Activated CD8-positive, alpha-beta T cell treated with anti-CD3 and anti-CD28 coated beads, Interleukin-2, amount 10 ng/mL, durations not matched to agents 7 days and 5 days (primary cell): Measurements from ENCODE around the gene FSD1L. TPM values are rescaled to one million over a fixed set of nuclear protein-coding genes. Genes with fewer than 3 reads are reported as not detected.
"Not testable (repeated sequence)": the region's sequence is repeated elsewhere in the genome, so short reads cannot be mapped to it uniquely, and the experiment has no call there.

Experiments
- ATAC-seq: fragments of 150-1000 bp; cut with Tn5 transposase; one replicate; pipeline ENCODE4 v1.10.0; 2021; ENCODE audit warnings: moderate library complexity
- CTCF ChIA-PET: fragments of 350-600 bp; sonication (Branson Sonifier 250); formaldehyde crosslinking; loops from one replicate; lab custom pipeline; 2021; ENCODE audit warnings: antibody characterized with exemption; lab: Charles Lee
- POLR2A ChIA-PET: fragments of 350-600 bp; sonication (Branson Sonifier 250); formaldehyde crosslinking; loops from one replicate; lab custom pipeline; 2021; ENCODE audit warnings: antibody characterized with exemption; lab: Charles Lee
- DNase-seq: peaks from one replicate; pipeline ENCODE4 v3.0.0-alpha.2; 2020
- H3K27ac Mint-ChIP-seq: one replicate; pipeline ENCODE4 v1.8.0; 2021; ENCODE audit warnings: mild to moderate bottlenecking, mixed read lengths
- H3K27me3 Mint-ChIP-seq: one replicate; pipeline ENCODE4 v1.8.0; 2021; ENCODE audit warnings: low read depth, mixed read lengths
- H3K36me3 Mint-ChIP-seq: one replicate; pipeline ENCODE4 v1.8.0; 2021; ENCODE audit warnings: low read depth, mixed read lengths
- H3K4me1 Mint-ChIP-seq: one replicate; pipeline ENCODE4 v1.8.0; 2021; ENCODE audit warnings: low read depth, mixed read lengths
- H3K4me3 Mint-ChIP-seq: one replicate; pipeline ENCODE4 v1.8.0; 2021; ENCODE audit warnings: mild to moderate bottlenecking, mixed read lengths
- H3K9me3 Mint-ChIP-seq: one replicate; pipeline ENCODE4 v1.8.0; 2022; ENCODE audit warnings: mixed read lengths; ENCODE audit not compliant: insufficient read depth
- total RNA-seq, 2 experiments: library from RNA; stranded (reverse); gene quantifications; one replicate each; pipeline ENCODE4 v1.2.3, GENCODE V29; 2021

Gene FSD1L
- total RNA-seq, 2 experiments from 2014 or later, result 7.9 to 8.3 TPM

DNA sequence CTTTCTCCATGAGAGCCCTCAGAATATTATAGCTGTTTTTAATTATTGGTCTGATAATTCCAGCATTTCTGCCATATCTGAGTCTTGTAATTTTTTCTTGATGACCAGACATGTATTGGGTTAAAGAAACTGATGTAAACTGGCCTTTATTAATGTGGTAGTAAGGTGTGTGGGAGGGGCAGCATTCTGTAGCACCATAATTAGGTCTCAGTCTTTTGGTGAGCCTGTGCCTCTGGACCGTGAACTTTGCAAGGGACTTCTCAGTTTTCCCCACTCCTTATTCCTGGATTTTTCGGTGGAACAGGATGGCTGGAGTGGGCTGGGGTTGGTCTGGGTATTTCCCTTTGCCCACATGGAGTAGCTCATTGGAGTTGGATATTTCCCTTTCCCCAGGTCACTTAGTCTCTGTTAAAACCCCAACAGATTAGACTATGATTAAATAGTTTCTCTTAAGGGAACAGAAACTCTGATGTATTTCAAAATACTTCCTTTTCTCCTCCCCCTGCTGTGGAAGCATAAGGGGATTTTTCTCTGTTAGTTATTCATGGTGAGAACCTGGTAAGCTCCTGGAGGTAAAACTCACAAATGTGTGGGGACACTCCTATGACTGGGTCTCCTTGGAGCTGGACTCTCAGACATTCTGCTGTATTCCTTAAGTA lies 52.4 kb downstream of the FSD1L start:
- Mint-ChIP-seq H3K36me3 (no peaks in the 10 kb centered on the region), H3K4me1 (no peaks in the 10 kb centered on the region), H3K4me3 (no peak overlapping the region), H3K27me3 (no peaks in the 10 kb centered on the region), H3K27ac (no peak overlapping the region), H3K9me3 (no peaks in the 10 kb centered on the region)
- ATAC-seq (no peak), DNase-seq (no peak)
- POLR2A ChIA-PET, result no interaction called here
- CTCF ChIA-PET, result no interaction called here

DNA sequence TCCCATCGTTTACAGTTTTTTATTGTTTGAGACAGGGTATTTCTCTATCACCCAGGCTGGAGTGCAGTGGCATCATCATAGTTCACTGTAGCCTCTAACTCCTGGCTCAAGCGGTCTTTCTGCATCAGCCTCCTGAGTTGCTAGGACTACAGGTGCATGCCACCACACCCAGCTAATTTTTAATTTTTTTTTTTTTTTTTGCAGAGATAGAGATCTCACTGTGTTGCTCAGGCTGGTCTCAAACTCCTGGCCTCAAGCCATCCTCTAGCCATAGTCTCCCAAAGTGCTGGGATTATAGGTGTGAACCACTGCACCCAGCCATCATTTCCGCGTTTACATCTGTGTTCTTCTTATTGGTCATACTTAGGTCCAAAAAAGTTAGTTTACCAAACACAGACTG lies 53.6 kb downstream of the FSD1L start:
- ChIA-PET CTCF (no interaction called here), POLR2A (no interaction called here)
- ATAC-seq (no peak), DNase-seq (no peak)
- Mint-ChIP-seq H3K9me3 (no peaks in the 10 kb centered on the region), H3K27ac (no peak overlapping the region), H3K27me3 (no peaks in the 10 kb centered on the region), H3K4me3 (no peak overlapping the region), H3K4me1 (no peaks in the 10 kb centered on the region), H3K36me3 (no peaks in the 10 kb centered on the region)

DNA sequence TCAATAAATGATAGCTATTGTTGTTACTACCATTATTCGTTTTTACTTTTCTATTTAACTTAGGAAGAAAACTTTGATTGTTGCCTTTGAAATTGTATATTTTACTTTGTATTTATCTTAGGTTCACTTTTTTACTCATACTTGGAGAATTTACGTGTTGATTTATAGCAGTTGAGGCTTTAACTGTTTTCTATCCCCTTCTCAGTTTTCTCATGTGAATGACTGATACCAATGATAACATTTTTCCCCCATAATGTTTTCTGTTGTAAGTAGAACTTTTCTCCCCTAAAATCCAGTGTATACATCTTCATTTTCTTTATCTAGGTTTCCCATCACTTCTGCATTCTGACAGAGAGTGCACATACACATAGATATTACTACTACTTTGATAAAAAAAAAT lies 54.4 kb downstream of the FSD1L start:
- ATAC-seq (no peak), DNase-seq (no peak)
- Mint-ChIP-seq H3K27ac (no peak overlapping the region), H3K4me3 (no peak overlapping the region), H3K9me3 (no peaks in the 10 kb centered on the region), H3K36me3 (no peaks in the 10 kb centered on the region), H3K27me3 (no peaks in the 10 kb centered on the region), H3K4me1 (no peaks in the 10 kb centered on the region)
- ChIA-PET POLR2A (no interaction called here), CTCF (no interaction called here)

DNA sequence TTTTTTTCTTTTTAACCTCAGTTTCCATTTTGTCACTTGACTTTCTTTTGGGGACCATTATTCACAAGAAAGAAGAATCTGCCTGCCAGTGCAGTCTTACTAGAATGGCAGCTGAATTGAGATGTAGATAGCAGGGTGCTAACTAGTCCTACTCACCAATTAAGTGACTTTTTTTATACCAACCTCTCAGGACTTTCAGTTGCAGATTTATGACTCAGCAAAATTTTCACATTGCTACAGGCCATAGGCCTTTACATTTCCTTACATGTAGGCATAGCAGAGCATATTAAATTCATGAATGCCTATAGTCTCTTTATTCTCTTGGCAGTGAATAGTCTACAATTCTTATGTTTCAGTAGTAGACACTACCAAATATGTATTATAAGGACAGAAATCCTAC lies 56.0 kb downstream of the FSD1L start:
- POLR2A ChIA-PET, result no interaction called here
- no peaks in the 10 kb centered on the region for H3K27me3 Mint-ChIP-seq
- no peaks in the 10 kb centered on the region for H3K4me1 Mint-ChIP-seq
- ATAC-seq (no peak), DNase-seq (no peak)
- no peak overlapping the region for H3K4me3 Mint-ChIP-seq
- CTCF ChIA-PET, result no interaction called here
- H3K9me3 Mint-ChIP-seq, result no peaks in the 10 kb centered on the region
- H3K36me3 Mint-ChIP-seq, result no peaks in the 10 kb centered on the region
- no peak overlapping the region for H3K27ac Mint-ChIP-seq

DNA sequence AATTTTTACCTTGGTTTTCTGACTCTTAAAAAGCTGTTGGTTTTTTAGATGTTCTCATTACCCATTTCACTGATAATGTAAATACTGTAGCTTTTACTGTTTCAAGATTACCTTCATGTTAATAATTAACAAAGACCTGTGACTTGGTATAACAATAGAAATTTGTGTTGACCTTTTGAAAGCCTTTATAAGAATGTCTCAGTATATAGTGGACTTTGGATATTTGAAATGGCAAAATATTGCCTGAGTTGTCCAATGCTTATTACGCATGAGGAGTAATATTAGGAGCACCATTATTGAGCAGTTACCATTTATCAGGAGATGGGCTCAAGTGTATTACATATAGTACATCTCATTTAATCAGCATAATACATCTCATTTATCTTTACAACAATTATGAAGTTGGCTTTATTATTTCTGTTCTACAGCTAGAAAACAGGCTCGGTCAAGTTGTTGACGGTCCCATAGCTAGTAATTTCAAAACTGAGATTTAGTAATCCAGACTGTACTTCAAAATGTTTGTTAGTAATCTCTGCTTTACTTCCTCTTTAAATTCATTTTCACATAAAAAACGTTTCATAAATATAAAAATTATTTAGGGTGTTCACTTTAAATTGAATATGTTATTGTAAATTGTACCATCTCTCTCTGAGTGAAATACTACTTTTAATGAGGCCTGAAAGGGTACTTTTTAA lies 59.4 kb downstream of the FSD1L start:
- Mint-ChIP-seq H3K4me1 (peaks cover 1% of the 10 kb centered on the region), H3K4me3 (no peak overlapping the region), H3K9me3 (no peaks in the 10 kb centered on the region), H3K36me3 (no peaks in the 10 kb centered on the region), H3K27me3 (no peaks in the 10 kb centered on the region), H3K27ac (no peak overlapping the region)
- ChIA-PET POLR2A (no interaction called here), CTCF (no interaction called here)
- DNase-seq (no peak), ATAC-seq (no peak)

DNA sequence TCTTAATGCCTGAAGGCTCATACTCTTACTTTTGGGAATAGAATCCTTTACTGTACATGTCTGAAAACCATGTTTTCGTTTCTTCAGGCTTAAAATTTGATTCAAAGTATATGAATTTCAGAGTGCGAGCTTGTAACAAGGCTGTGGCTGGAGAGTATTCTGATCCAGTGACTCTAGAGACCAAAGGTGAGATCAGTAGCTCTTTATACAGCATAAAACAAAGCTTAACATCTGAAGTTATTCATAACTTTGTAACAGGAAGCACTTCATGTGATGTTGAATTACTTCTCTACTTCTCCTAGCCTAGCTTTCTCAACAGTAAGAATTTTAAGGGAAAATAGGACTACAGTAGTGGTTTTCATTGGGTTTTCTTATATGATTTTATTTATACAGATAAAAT lies 60.7 kb downstream of the FSD1L start:
- POLR2A ChIA-PET, result no interaction called here
- no peak overlapping the region for H3K4me3 Mint-ChIP-seq
- H3K27me3 Mint-ChIP-seq, result no peaks in the 10 kb centered on the region
- no peaks in the 10 kb centered on the region for H3K9me3 Mint-ChIP-seq
- CTCF ChIA-PET, result no interaction called here
- no peaks in the 10 kb centered on the region for H3K36me3 Mint-ChIP-seq
- no peak for ATAC-seq
- H3K27ac Mint-ChIP-seq, result no peak overlapping the region
- no peak for DNase-seq
- H3K4me1 Mint-ChIP-seq, result peaks cover 1% of the 10 kb centered on the region

DNA sequence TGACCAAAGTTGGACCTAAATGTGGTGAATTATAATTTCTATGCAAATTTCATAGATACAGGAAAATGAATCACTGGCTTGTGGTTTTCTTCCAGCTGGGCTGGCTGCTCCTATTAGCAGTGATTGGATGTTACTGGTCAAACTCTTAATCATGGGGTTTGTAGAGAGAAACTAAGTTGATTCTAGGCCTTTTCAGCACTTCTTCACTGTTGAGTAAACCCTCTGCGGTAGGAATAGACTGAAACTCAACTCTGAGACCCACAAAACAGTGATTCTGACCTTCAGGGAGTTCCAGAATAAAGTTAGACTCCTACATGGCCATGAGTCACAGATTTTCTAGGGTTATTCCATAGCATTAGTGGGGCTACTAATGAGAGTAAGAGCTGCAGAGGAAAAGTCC lies 62.2 kb downstream of the FSD1L start:
- Mint-ChIP-seq H3K27ac (no peak overlapping the region), H3K4me3 (no peak overlapping the region), H3K36me3 (no peaks in the 10 kb centered on the region), H3K27me3 (no peaks in the 10 kb centered on the region), H3K9me3 (no peaks in the 10 kb centered on the region), H3K4me1 (peaks cover 1% of the 10 kb centered on the region)
- ATAC-seq (no peak), DNase-seq (no peak)
- ChIA-PET POLR2A (no interaction called here), CTCF (no interaction called here)

DNA sequence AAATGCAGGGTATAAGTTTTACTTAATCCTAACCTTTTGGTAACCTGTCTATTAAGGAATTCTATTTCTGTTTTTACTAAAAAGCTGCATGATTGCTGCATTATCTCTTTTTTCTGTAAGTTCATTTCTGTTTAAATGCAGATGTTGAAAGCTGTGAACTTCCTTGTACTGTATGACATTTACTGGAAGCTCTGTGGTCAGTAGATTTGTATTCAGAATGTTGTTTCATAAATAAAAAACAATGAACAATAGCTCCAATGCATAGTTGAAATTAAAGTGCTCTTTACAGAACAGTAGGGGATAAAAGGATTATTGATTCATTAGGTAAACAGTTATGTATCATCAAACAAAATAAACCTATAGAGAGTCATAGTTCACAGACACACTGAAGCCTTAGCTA lies 63.6 kb downstream of the FSD1L start:
- CTCF ChIA-PET, result no interaction called here
- H3K27me3 Mint-ChIP-seq, result no peaks in the 10 kb centered on the region
- DNase-seq (no peak), ATAC-seq (no peak)
- H3K4me3 Mint-ChIP-seq, result no peak overlapping the region
- peaks cover 1% of the 10 kb centered on the region for H3K4me1 Mint-ChIP-seq
- POLR2A ChIA-PET, result no interaction called here
- H3K9me3 Mint-ChIP-seq, result no peaks in the 10 kb centered on the region
- no peak overlapping the region for H3K27ac Mint-ChIP-seq
- no peaks in the 10 kb centered on the region for H3K36me3 Mint-ChIP-seq

DNA sequence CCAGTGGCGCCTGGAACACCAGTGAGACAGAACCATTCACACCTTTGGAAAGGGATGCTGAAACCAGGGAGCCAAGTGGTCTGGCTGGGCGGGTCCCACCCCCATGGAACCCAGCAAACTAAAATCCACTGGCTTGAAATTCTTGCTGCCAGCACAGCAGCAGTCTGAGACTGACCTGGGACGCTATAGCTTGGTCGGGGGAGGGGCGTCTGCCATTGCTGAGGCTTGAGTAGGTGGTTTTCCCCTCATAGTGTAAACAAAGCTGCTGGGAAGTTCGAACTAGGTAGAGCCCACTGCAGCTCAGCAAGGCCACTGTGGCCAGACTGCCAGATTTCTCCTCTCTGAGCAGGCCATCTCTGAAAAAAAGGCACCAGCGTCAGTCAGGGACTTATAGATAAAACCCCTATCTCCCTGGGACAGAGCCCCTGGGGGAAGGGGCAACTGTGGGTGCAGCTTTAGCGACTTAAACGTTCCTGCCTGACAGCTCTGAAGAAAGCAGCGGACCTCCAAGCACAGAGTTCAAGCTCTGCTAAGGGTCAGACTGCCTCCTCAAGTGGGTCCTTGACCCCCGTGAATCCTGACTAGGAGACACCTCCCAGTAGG lies 68.1 kb downstream of the FSD1L start:
- Mint-ChIP-seq H3K36me3 (peaks cover 2% of the 10 kb centered on the region), H3K27me3 (no peaks in the 10 kb centered on the region), H3K4me3 (no peak overlapping the region), H3K27ac (no peak overlapping the region), H3K9me3 (no peaks in the 10 kb centered on the region), H3K4me1 (no peaks in the 10 kb centered on the region)
- POLR2A ChIA-PET, result no interaction called here
- DNase-seq (no peak), ATAC-seq (no peak)
- CTCF ChIA-PET, result no interaction called here

DNA sequence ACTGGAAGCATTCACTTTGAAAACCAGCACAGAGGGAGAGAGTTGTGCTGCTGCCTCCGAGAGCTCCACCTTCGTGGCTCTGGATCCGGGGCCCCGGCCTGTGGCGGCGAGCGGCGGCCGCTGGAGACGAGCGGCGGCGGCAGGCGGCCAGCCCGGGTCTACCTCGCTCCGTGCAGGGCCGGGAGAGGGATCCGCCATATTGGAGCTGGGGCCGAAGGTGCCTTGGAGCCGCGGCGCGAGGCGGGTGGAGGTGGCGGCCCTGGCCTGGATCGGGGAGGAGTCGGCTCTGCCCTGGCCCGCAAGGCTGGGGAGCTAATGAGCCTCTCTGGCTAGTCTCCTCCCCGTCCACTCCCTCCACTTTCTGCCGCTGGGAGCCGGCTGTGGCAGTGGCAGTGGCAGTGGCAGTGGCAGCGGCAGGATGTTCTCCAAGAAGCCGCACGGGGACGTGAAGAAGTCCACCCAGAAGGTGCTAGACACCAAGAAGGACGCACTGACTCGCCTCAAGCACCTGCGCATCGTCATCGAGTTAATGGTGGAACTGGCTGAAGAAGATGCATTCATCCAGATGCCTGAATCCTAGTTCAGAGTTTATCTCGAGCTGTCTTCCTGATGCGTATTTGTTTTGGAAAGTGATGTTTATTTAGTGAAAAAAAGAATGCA lies 72.0 kb downstream of the FSD1L start:
- peak; percentile 29 for DNase-seq
- peak; percentile 98 for ATAC-seq
- H3K36me3 Mint-ChIP-seq, H3K27me3 Mint-ChIP-seq, CTCF ChIA-PET, POLR2A ChIA-PET, H3K4me1 Mint-ChIP-seq, H3K9me3 Mint-ChIP-seq, H3K4me3 Mint-ChIP-seq, H3K27ac Mint-ChIP-seq: not testable (repeated sequence)

DNA sequence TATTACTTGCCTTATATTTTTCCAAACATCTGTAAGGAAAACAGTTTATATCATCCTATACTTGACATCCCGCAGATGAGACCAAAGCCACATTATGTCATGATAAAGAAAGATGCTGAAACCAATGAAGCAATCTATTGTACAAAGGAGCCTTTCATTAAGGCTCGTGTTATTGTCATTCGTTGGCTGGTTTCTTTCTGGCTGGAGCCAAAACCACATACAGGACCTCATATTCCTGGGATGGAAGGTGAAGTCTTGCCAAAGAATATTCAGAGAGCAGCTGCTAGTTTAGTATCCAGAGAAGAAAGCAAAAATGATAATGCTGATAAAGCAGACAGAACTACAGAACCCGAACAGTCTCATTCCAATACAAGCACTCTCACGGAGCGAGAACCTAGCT lies 73.2 kb downstream of the FSD1L start:
- DNase-seq, H3K27me3 Mint-ChIP-seq, H3K4me3 Mint-ChIP-seq, POLR2A ChIA-PET, ATAC-seq, H3K9me3 Mint-ChIP-seq, H3K4me1 Mint-ChIP-seq, H3K27ac Mint-ChIP-seq, CTCF ChIA-PET, H3K36me3 Mint-ChIP-seq: not testable (repeated sequence)

DNA sequence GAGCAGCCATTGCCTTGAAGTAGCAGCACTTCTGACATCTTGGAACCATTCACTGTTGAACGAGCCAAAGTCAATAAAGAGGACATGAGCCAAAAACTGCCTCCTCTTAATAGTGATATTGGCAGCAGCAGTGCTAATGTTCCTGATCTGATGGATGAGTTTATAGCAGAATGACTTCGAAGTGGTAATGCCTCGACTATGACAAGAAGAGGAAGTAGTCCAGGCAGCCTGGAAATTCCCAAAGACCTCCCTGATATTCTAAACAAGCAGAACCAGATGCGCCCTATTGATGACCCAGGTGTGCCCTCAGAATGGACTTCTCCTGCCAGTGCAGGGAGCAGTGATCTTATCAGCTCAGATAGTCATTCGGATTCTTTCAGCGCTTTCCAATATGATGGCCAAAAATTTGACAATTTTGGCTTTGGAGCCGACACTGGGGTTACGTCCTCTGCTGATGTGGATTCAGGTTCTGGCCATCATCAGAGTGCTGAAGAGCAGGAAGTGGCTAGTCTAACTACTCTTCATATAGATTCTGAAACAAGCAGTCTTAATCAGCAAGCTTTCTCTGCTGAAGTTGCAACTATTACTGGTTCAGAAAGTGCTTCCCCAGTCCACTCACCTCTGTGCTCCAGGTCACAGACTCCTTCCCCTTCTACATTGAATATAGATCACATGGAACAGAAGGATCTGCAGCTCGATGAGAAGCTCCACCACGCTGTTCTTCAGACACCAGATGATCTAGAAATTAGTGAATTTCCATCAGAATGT lies 75.0 kb downstream of the FSD1L start:
- H3K4me1 Mint-ChIP-seq, H3K27me3 Mint-ChIP-seq, DNase-seq, H3K27ac Mint-ChIP-seq, H3K4me3 Mint-ChIP-seq, H3K36me3 Mint-ChIP-seq, ATAC-seq, H3K9me3 Mint-ChIP-seq, CTCF ChIA-PET, POLR2A ChIA-PET: not testable (repeated sequence)
